GM23248 (cell line): ENCODE data around the gene RTEL1. TPM values are rescaled to one million over a fixed set of nuclear protein-coding genes. Genes with fewer than 3 reads are reported as not detected.

Source experiments
- DNase-seq: peaks from one replicate; pipeline ENCODE4 v3.0.0-alpha.2; 2015
- H2AFZ ChIP-seq: fragments of 200-600 bp; sonication (generic); 2 replicates; pipeline ENCODE4 v1.6.1; 2016; ENCODE audit warnings: antibody characterized with exemption
- H3F3A ChIP-seq: fragments of 200-600 bp; sonication (generic); 2 replicates; pipeline ENCODE4 v1.6.1; 2016; ENCODE audit warnings: mild to moderate bottlenecking, antibody characterized with exemption, mixed run types; ENCODE audit not compliant: insufficient read depth
- H3K27ac ChIP-seq: fragments of 200-600 bp; sonication (generic); 2 replicates; pipeline ENCODE4 v1.5.1; 2016; ENCODE audit warnings: mild to moderate bottlenecking
- H3K27me3 ChIP-seq: fragments of 200-600 bp; sonication (generic); replicated peaks from 2 replicates; pipeline ENCODE4 v1.6.1; 2016; ENCODE audit warnings: mild to moderate bottlenecking; ENCODE audit not compliant: insufficient read depth
- H3K36me3 ChIP-seq: fragments of 200-600 bp; sonication (generic); 2 replicates; pipeline ENCODE4 v1.6.1; 2016; ENCODE audit warnings: low read depth, mild to moderate bottlenecking
- H3K4me1 ChIP-seq: fragments of 200-600 bp; sonication (generic); 2 replicates; pipeline ENCODE4 v1.6.1; 2016; ENCODE audit warnings: mild to moderate bottlenecking; ENCODE audit not compliant: insufficient read depth
- H3K4me2 ChIP-seq: fragments of 200-600 bp; sonication (generic); one replicate; pipeline ENCODE4 v1.6.1; 2016; ENCODE audit warnings: mild to moderate bottlenecking; ENCODE audit not compliant: unreplicated experiment
- H3K4me3 ChIP-seq: fragments of 200-600 bp; sonication (generic); 2 replicates; pipeline ENCODE4 v1.5.1; 2016; ENCODE audit warnings: mild to moderate bottlenecking
- H3K79me2 ChIP-seq: fragments of 200-600 bp; sonication (generic); 2 replicates; pipeline ENCODE4 v1.6.1; 2016; ENCODE audit warnings: mild to moderate bottlenecking; ENCODE audit not compliant: insufficient read depth
- H3K9ac ChIP-seq: fragments of 200-600 bp; sonication (generic); 2 replicates; pipeline ENCODE4 v1.6.1; 2016; ENCODE audit warnings: mild to moderate bottlenecking
- H3K9me2 ChIP-seq: fragments of 200-600 bp; sonication (generic); 2 replicates; pipeline ENCODE4 v1.6.1; 2016; ENCODE audit warnings: mixed run types, mild to moderate bottlenecking, moderate library complexity; ENCODE audit not compliant: insufficient read depth
- H3K9me3 ChIP-seq: fragments of 200-600 bp; sonication (generic); one replicate; pipeline ENCODE4 v1.6.1; 2017; ENCODE audit warnings: low read depth
- H4K20me1 ChIP-seq: fragments of 200-600 bp; sonication (generic); 2 replicates; pipeline ENCODE4 v1.6.0; 2016; ENCODE audit not compliant: insufficient read depth
- EZH2 ChIP-seq: fragments of 200-600 bp; sonication (generic); IDR thresholded peaks from 2 replicates; pipeline ENCODE4 v1.6.1; 2018; ENCODE audit warnings: antibody characterized with exemption, mild to moderate bottlenecking; ENCODE audit not compliant: insufficient read depth, poor library complexity, severe bottlenecking
- EZH2phosphoT487 ChIP-seq: fragments of 200-600 bp; sonication (generic); IDR thresholded peaks from 2 replicates; pipeline ENCODE4 v1.6.1; 2018; ENCODE audit warnings: antibody characterized with exemption, moderate library complexity, mild to moderate bottlenecking, low read depth; ENCODE audit not compliant: insufficient read depth
- WGBS, 2 experiments: methylation state at CpG; one replicate each; pipeline ENCODE4 v1.1.6; 2015 to 2017; ENCODE audit warnings: low lambda C conversion rate in 2 of 2, low coverage in 1 of 2; ENCODE audit errors: missing lambda C conversion rate in 2 of 2; 5-methylcytosine and 5-hydroxymethylcytosine counted together
- in situ Hi-C: fragments of 300-500 bp; cut with MboI; formaldehyde crosslinking; loops from 2 replicates; pipeline ENCODE4 v1.15.0; 2020
- polyA plus RNA-seq: library from polyadenylated mRNA; unstranded; fragments of >200 nt; fragmentation: Nextera tagmentation; extraction: Ambion mirVana; gene quantifications from 2 replicates; pipeline ENCODE4 v1.2.1, GENCODE V29; 2016
- total RNA-seq: library from RNA; depleted of rRNA; stranded (reverse); fragments of >200 nt; shearing (Covaris generic); gene quantifications from 2 replicates; pipeline ENCODE4 v1.2.3, GENCODE V29; 2014

RTEL1 gene
- total and polyA plus RNA-seq, 2 experiments from 2014 or later: 8.6 to 15.6 TPM

- TF ChIP-seq EZH2phosphoT487 (no peak), EZH2 (no peak)
- DNase-seq: no peak
- no peak overlapping the region for H3K4me2 ChIP-seq
- no peaks in the 10 kb centered on the region; the same call in 1 of the 2 replicates for H3K79me2 ChIP-seq
- 90 to 95% methylated on average over 24 to 25 of the region's 30 CpGs for WGBS, 2 experiments
- H3K27ac ChIP-seq: no peak overlapping the region
- no peak overlapping the region for H3K9ac ChIP-seq
- in situ Hi-C loops: no loop called here
- no peaks in the 10 kb centered on the region for H3K27me3 ChIP-seq
- no peaks in the 10 kb centered on the region for H3K9me2 ChIP-seq
- peaks cover 7% of the 10 kb centered on the region; the same call in 1 of the 2 replicates for H3K4me1 ChIP-seq
- no peaks in the 10 kb centered on the region for H3K9me3 ChIP-seq
- H4K20me1 ChIP-seq: no peaks in the 10 kb centered on the region
- H3F3A ChIP-seq: no peaks in the 10 kb centered on the region
- no peak overlapping the region for H3K4me3 ChIP-seq
- H2AFZ ChIP-seq: no peak overlapping the region
- H3K36me3 ChIP-seq: no peaks in the 10 kb centered on the region
Observed at GRCh38 chr20:63736893-63737694, 79.0 kb downstream of the RTEL1 start.

GRCh38 chr20:63737695-63737944, 79.5 kb downstream of the RTEL1 start:
- DNase-seq: no peak
- in situ Hi-C loops: no loop called here

DNA sequence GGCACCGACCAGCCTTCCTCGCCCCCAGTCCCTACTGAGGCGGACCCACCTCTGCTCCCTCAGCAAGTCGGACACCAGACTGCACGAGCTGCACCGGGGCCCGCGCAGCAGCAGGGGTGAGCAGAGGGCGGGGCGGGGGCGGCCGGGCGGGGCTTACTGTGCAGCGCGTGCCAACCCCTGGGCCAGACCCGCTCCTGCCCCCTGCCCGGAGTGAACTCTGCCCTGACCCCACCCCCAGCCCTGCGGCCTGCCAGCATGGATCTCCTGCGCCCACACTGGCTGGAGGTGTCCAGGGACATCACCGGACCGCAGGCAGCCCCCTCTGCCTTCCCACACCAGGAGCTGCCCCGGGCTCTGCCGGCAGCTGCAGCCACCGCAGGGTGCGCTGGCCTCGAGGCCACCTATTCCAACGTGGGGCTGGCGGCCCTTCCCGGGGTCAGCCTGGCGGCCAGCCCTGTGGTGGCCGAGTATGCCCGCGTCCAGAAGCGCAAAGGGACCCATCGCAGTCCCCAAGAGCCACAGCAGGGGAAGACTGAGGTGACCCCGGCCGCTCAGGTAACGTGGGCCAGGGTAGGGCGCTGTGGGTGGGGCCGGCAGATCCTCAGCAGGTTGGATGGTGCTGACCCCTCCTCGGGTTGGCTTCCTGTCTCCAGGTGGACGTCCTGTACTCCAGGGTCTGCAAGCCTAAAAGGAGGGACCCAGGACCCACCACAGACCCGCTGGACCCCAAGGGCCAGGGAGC, 80.0 kb downstream of the RTEL1 start:
- TF ChIP-seq EZH2: no peak
- TF ChIP-seq EZH2phosphoT487: no peak
- H3K36me3 ChIP-seq: no peaks in the 10 kb centered on the region
- no peaks in the 10 kb centered on the region for H3F3A ChIP-seq
- H3K4me3 ChIP-seq: no peak overlapping the region
- no peak overlapping the region for H3K27ac ChIP-seq
- H2AFZ ChIP-seq: no peak overlapping the region
- no peak overlapping the region for H3K4me2 ChIP-seq
- no peaks in the 10 kb centered on the region for H3K27me3 ChIP-seq
- no peaks in the 10 kb centered on the region for H3K9me2 ChIP-seq
- in situ Hi-C loops: no loop called here
- DNase-seq: no peak
- no peaks in the 10 kb centered on the region for H4K20me1 ChIP-seq
- 62% methylated on average over 19 to 28 of the region's 43 CpGs for WGBS, 2 experiments
- no peaks in the 10 kb centered on the region for H3K9me3 ChIP-seq
- H3K9ac ChIP-seq: no peak overlapping the region
- H3K79me2 ChIP-seq: no peaks in the 10 kb centered on the region; the same call in 1 of the 2 replicates
- peaks cover 7% of the 10 kb centered on the region; the same call in 1 of the 2 replicates for H3K4me1 ChIP-seq

More at GRCh38 chr20:63737695-63737944, 79.5 kb downstream of the RTEL1 start:
- Histone ChIP-seq H3K27me3 (no peaks in the 10 kb centered on the region), H3K36me3 (no peaks in the 10 kb centered on the region), H3F3A (no peaks in the 10 kb centered on the region), H3K27ac (no peak overlapping the region), H3K4me2 (no peak overlapping the region), H3K9ac (no peak overlapping the region), H3K79me2 (no peaks in the 10 kb centered on the region; the same call in 1 of the 2 replicates), H4K20me1 (no peaks in the 10 kb centered on the region), H3K9me3 (no peaks in the 10 kb centered on the region), H3K9me2 (no peaks in the 10 kb centered on the region), H3K4me3 (no peak overlapping the region), H3K4me1 (peaks cover 7% of the 10 kb centered on the region; the same call in 1 of the 2 replicates), H2AFZ (no peak overlapping the region)
- TF ChIP-seq EZH2phosphoT487: no peak
- no peak for TF ChIP-seq EZH2
- WGBS, 2 experiments: 58% methylated on average over 26 of the region's 26 CpGs; no CpG with 5 or more reads in 1 of the 2 experiments

DNA sequence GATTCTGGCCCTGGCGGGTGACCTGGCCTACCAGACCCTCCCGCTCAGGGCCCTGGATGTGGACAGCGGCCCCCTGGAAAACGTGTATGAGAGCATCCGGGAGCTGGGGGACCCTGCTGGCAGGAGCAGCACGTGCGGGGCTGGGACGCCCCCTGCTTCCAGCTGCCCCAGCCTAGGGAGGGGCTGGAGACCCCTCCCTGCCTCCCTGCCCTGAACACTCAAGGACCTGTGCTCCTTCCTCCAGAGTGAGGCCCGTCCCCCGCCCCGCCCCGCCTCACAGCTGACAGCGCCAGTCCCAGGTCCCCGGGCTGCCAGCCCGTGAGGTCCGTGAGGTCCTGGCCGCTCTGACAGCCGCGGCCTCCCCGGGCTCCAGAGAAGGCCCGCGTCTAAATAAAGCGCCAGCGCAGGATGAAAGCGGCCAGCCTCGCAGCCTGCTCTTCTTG, 80.6 kb downstream of the RTEL1 start:
- Histone ChIP-seq H3K36me3 (0 out of 2 replicates have a peak, but pooled peaks cover 5% of the 10 kb centered on the region), H3K4me2 (no peak overlapping the region)
- DNase-seq: peak; percentile 56

More for the DNA sequence above, 80.6 kb downstream of the RTEL1 start:
- Histone ChIP-seq H3K27ac (no peak overlapping the region), H3K9me2 (no peaks in the 10 kb centered on the region), H3F3A (0 out of 2 replicates have a peak, but pooled peaks cover 3% of the 10 kb centered on the region), H3K27me3 (no peaks in the 10 kb centered on the region), H3K9me3 (no peaks in the 10 kb centered on the region), H2AFZ (no peak overlapping the region), H3K79me2 (no peaks in the 10 kb centered on the region; the same call in 1 of the 2 replicates), H3K4me1 (peaks cover 7% of the 10 kb centered on the region; the same call in 1 of the 2 replicates), H3K9ac (no peak overlapping the region), H4K20me1 (no peaks in the 10 kb centered on the region), H3K4me3 (no peak overlapping the region)
- WGBS, 2 experiments: 46 to 62% methylated on average over 11 to 26 of the region's 26 CpGs
- TF ChIP-seq EZH2: no peak
- TF ChIP-seq EZH2phosphoT487: no peak
- in situ Hi-C loops: no loop called here
